22Rv1 (cell line): ENCODE data around the gene NOC2L.

Source experiments
- CTCF ChIP-seq: fragments of 450-650 bp; IDR thresholded peaks from 2 replicates; pipeline ENCODE4 v1.5.1; 2017; ENCODE audit warnings: mild to moderate bottlenecking
- ZFX ChIP-seq: fragments of 450-650 bp; IDR thresholded peaks from 2 replicates; pipeline ENCODE4 v1.6.1; 2017; ENCODE audit warnings: antibody characterized with exemption, borderline replicate concordance

- TF ChIP-seq CTCF: no peak
- TF ChIP-seq ZFX: no peak
Observed at GRCh38 chr1:927748-928147, 31.3 kb downstream of the NOC2L start.
